NCI-H1092 treated with DMSO at 0.1 percent for 48 hours (cell line): ENCODE data around the gene CFH.
A peak's percentile ranks its signal among the peaks of the same experiment; 100 is the strongest.
"Not testable (repeated sequence)": the region's sequence is repeated elsewhere in the genome, so short reads cannot be mapped to it uniquely, and the experiment has no call there.

Experiments used
- DNase-seq: peaks from one replicate; lab custom pipeline; 2025; lab: John Stamatoyannopoulos, UW

The CFH gene

DNA sequence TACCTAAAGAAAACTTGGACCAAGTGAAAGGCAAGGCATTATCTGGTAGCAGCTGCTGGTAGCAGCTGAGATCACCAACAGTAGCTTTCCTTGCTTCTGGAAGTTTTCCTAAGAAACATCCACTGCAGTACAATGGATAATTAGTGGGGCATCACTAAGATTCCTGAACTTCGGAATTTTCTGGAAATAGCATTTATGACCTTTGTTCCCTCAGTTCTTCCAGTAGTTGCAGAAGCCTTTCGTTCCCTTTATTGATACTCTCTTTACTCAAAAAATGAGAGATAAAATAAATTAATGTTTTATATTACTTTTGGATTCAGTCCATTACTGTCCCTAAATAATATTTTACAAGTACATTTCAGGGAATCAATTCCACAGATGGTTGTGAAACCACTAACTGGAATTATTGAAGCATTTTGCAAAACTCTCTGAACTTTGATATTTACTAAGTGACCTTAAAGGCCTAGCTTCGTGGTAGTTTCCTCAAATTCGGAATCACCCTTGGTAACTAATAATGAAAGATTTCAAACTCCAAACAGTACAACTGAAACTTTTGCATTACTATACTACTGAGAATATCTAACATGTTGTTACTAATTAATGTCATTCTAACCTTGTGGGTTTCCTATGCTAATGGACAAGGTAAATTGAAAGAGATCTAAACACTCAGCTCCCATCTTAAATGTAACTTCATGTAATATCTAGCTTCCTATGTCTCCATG lies 113.3 kb downstream of the CFH start:
- not testable (repeated sequence) for DNase-seq

DNA sequence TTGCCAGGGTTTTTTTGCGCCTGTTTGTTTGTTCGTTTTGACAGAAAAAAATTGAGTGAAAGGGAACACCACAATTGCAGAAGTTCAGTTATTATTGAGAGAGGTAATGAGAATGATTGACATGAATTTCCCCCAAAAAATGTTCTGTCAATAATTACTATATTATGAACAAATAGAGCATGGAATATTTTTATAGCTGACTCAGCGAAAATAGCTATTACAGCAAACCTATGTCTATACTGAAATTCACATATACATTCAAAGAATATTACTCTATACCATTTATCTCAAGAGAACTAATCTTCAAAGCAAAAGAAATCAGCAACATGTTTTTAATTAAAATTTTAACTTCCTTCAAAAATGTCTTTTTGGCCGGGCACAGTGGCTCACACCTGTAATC lies 118.0 kb downstream of the CFH start:
- not testable (repeated sequence) for DNase-seq

DNA sequence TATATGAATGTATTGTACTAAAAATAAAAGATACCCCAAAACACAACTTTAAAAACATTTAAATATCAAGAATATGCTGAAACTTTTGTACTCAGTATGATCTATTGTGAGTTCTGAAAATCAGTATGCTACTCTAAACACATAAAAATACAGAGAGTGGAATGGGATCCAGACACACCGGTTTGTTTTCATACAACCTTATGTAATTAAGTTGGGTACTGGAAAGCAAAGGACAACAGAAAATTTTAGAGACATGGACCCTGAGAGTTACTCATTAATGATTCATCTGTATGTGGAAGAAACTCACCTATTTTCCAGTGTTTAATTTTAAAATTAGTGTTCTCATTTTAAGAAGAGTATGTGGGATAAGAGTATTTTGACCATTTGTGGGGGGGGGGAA lies 121.9 kb downstream of the CFH start:
- DNase-seq = no peak

GRCh38 chr1:196774175-196774574 lies 122.3 kb downstream of the CFH start:
- DNase-seq = no peak

GRCh38 chr1:196774603-196775002 lies 122.8 kb downstream of the CFH start, which contains the start of gene CFHR3:
Gene CFHR3, plus strand, starts transcription at chr1:196774840. Its CDS starts 47 bp downstream, at chr1:196774887.
- no peak for DNase-seq

DNA sequence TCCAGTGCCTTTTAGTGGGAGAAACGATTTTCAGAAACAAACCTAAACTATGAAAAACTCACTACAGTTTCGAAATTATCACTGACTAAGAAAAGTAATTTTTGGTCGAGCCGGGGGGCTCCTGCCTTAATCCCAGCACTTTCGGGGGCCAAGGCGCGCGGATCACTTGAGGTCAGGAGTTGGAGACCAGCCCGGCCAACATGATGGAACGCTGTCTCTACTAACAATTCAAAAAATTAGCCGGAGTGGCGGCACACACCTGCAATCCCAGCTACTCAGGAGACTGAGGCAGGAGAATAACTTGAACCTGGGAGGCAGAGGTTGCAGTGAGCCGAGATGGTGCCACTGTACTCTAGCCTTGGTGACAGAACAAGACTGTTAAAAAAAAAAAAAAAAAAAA lies 125.8 kb downstream of the CFH start:
- DNase-seq = no peak

GRCh38 chr1:196779093-196779492 lies 127.2 kb downstream of the CFH start:
- no peak for DNase-seq

DNA sequence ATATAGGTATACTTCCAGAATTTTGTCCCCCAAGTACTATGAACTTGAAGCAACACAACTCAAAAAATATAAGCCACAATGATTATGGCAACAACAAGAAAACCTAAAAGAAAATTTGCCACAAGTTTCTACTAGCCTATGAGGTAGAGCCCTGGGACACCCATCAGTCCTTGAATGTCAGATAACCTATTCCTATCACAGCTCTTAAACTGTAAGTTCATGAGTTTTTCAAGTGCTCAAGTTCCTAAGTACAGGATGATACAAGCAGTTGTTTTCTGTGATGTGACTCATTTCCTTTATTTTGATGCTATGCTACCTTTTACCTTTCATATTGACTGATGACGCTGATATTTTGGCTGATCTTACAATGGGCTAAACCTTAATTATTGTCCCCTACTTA lies 139.4 kb downstream of the CFH start:
- DNase-seq = not testable (repeated sequence)

DNA sequence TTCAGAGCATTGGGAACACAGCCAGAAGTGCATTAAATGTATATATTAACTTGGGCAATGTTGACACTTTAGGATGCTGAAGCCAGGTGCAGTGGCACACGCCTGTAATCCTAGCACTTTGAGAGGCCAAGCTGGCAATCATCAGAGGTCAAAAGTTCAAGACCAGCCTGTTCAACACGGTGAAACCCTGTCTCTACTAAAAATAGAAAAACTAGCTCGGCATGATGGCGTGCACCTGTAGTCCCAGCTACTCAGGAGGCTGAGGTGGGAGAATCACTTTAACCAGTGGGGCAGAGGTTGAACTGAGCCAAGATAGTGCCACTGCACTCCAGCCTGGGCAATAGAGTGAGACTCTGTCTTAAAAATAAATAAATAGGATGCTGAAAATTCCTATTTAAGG lies 142.3 kb downstream of the CFH start:
- DNase-seq = peak; percentile 95
